GM23248 (cell line): ENCODE data around the gene CNTNAP5. TPM values are rescaled to one million over a fixed set of nuclear protein-coding genes. Genes with fewer than 3 reads are reported as not detected.

Experiments used
- DNase-seq: peaks from one replicate; pipeline ENCODE4 v3.0.0-alpha.2; 2015
- H2AFZ ChIP-seq: fragments of 200-600 bp; sonication (generic); 2 replicates; pipeline ENCODE4 v1.6.1; 2016; ENCODE audit warnings: antibody characterized with exemption
- H3F3A ChIP-seq: fragments of 200-600 bp; sonication (generic); 2 replicates; pipeline ENCODE4 v1.6.1; 2016; ENCODE audit warnings: mild to moderate bottlenecking, antibody characterized with exemption, mixed run types; ENCODE audit not compliant: insufficient read depth
- H3K27ac ChIP-seq: fragments of 200-600 bp; sonication (generic); 2 replicates; pipeline ENCODE4 v1.5.1; 2016; ENCODE audit warnings: mild to moderate bottlenecking
- H3K27me3 ChIP-seq: fragments of 200-600 bp; sonication (generic); replicated peaks from 2 replicates; pipeline ENCODE4 v1.6.1; 2016; ENCODE audit warnings: mild to moderate bottlenecking; ENCODE audit not compliant: insufficient read depth
- H3K36me3 ChIP-seq: fragments of 200-600 bp; sonication (generic); 2 replicates; pipeline ENCODE4 v1.6.1; 2016; ENCODE audit warnings: low read depth, mild to moderate bottlenecking
- H3K4me1 ChIP-seq: fragments of 200-600 bp; sonication (generic); 2 replicates; pipeline ENCODE4 v1.6.1; 2016; ENCODE audit warnings: mild to moderate bottlenecking; ENCODE audit not compliant: insufficient read depth
- H3K4me2 ChIP-seq: fragments of 200-600 bp; sonication (generic); one replicate; pipeline ENCODE4 v1.6.1; 2016; ENCODE audit warnings: mild to moderate bottlenecking; ENCODE audit not compliant: unreplicated experiment
- H3K4me3 ChIP-seq: fragments of 200-600 bp; sonication (generic); 2 replicates; pipeline ENCODE4 v1.5.1; 2016; ENCODE audit warnings: mild to moderate bottlenecking
- H3K79me2 ChIP-seq: fragments of 200-600 bp; sonication (generic); 2 replicates; pipeline ENCODE4 v1.6.1; 2016; ENCODE audit warnings: mild to moderate bottlenecking; ENCODE audit not compliant: insufficient read depth
- H3K9ac ChIP-seq: fragments of 200-600 bp; sonication (generic); 2 replicates; pipeline ENCODE4 v1.6.1; 2016; ENCODE audit warnings: mild to moderate bottlenecking
- H3K9me2 ChIP-seq: fragments of 200-600 bp; sonication (generic); 2 replicates; pipeline ENCODE4 v1.6.1; 2016; ENCODE audit warnings: mixed run types, mild to moderate bottlenecking, moderate library complexity; ENCODE audit not compliant: insufficient read depth
- H3K9me3 ChIP-seq: fragments of 200-600 bp; sonication (generic); one replicate; pipeline ENCODE4 v1.6.1; 2017; ENCODE audit warnings: low read depth
- H4K20me1 ChIP-seq: fragments of 200-600 bp; sonication (generic); 2 replicates; pipeline ENCODE4 v1.6.0; 2016; ENCODE audit not compliant: insufficient read depth
- EZH2 ChIP-seq: fragments of 200-600 bp; sonication (generic); IDR thresholded peaks from 2 replicates; pipeline ENCODE4 v1.6.1; 2018; ENCODE audit warnings: antibody characterized with exemption, mild to moderate bottlenecking; ENCODE audit not compliant: insufficient read depth, poor library complexity, severe bottlenecking
- EZH2phosphoT487 ChIP-seq: fragments of 200-600 bp; sonication (generic); IDR thresholded peaks from 2 replicates; pipeline ENCODE4 v1.6.1; 2018; ENCODE audit warnings: antibody characterized with exemption, moderate library complexity, mild to moderate bottlenecking, low read depth; ENCODE audit not compliant: insufficient read depth
- WGBS, 2 experiments: methylation state at CpG; one replicate each; pipeline ENCODE4 v1.1.6; 2015 to 2017; ENCODE audit warnings: low lambda C conversion rate in 2 of 2, low coverage in 1 of 2; ENCODE audit errors: missing lambda C conversion rate in 2 of 2; 5-methylcytosine and 5-hydroxymethylcytosine counted together
- in situ Hi-C: fragments of 300-500 bp; cut with MboI; formaldehyde crosslinking; loops from 2 replicates; pipeline ENCODE4 v1.15.0; 2020
- polyA plus RNA-seq: library from polyadenylated mRNA; unstranded; fragments of >200 nt; fragmentation: Nextera tagmentation; extraction: Ambion mirVana; gene quantifications from 2 replicates; pipeline ENCODE4 v1.2.1, GENCODE V29; 2016
- total RNA-seq: library from RNA; depleted of rRNA; stranded (reverse); fragments of >200 nt; shearing (Covaris generic); gene quantifications from 2 replicates; pipeline ENCODE4 v1.2.3, GENCODE V29; 2014

CNTNAP5 gene
- total and polyA plus RNA-seq, 2 experiments from 2014 or later, result not detected

- no peak overlapping the region for H3K4me3 ChIP-seq
- no peak for DNase-seq
- H2AFZ ChIP-seq, result no peak overlapping the region
- WGBS, 2 experiments, result 28 to 29% methylated on average over 3 of the region's 3 CpGs
- H3K9ac ChIP-seq, result no peak overlapping the region
- no peaks in the 10 kb centered on the region for H4K20me1 ChIP-seq
- no peak overlapping the region for H3K27ac ChIP-seq
- in situ Hi-C loops, result no loop called here
- H3K9me3 ChIP-seq, result no peaks in the 10 kb centered on the region
- no peaks in the 10 kb centered on the region for H3K36me3 ChIP-seq
- H3K4me1 ChIP-seq, result no peaks in the 10 kb centered on the region
- TF ChIP-seq EZH2, result no peak
- no peak for TF ChIP-seq EZH2phosphoT487
- no peaks in the 10 kb centered on the region for H3F3A ChIP-seq
- no peaks in the 10 kb centered on the region for H3K79me2 ChIP-seq
- H3K9me2 ChIP-seq, result no peaks in the 10 kb centered on the region
- no peaks in the 10 kb centered on the region for H3K27me3 ChIP-seq
- H3K4me2 ChIP-seq, result no peak overlapping the region
Observed at GRCh38 chr2:124838406-124838805, 813.3 kb downstream of the CNTNAP5 start.

- no peaks in the 10 kb centered on the region for H3K36me3 ChIP-seq
- no peaks in the 10 kb centered on the region for H4K20me1 ChIP-seq
- H2AFZ ChIP-seq, result no peak overlapping the region
- no peaks in the 10 kb centered on the region for H3K4me1 ChIP-seq
- no peak overlapping the region for H3K27ac ChIP-seq
- H3K4me2 ChIP-seq, result no peak overlapping the region
- in situ Hi-C loops, result no loop called here
- no peaks in the 10 kb centered on the region for H3F3A ChIP-seq
- no peak overlapping the region for H3K9ac ChIP-seq
- TF ChIP-seq EZH2phosphoT487, result no peak
- no peak for TF ChIP-seq EZH2
- no peaks in the 10 kb centered on the region for H3K9me2 ChIP-seq
- DNase-seq, result no peak
- no peaks in the 10 kb centered on the region for H3K79me2 ChIP-seq
- no peaks in the 10 kb centered on the region for H3K9me3 ChIP-seq
- 4 to 11% methylated on average over 3 of the region's 3 CpGs for WGBS, 2 experiments
- no peak overlapping the region for H3K4me3 ChIP-seq
- H3K27me3 ChIP-seq, result no peaks in the 10 kb centered on the region
Observed at GRCh38 chr2:124867247-124867646, 842.2 kb downstream of the CNTNAP5 start.

- Histone ChIP-seq H2AFZ (no peak overlapping the region), H3K36me3 (no peaks in the 10 kb centered on the region), H3K4me2 (no peak overlapping the region), H3K27me3 (no peaks in the 10 kb centered on the region), H3K9ac (no peak overlapping the region), H3K9me3 (no peaks in the 10 kb centered on the region), H3F3A (no peaks in the 10 kb centered on the region), H3K4me3 (no peak overlapping the region), H3K4me1 (no peaks in the 10 kb centered on the region), H3K79me2 (no peaks in the 10 kb centered on the region), H3K27ac (no peak overlapping the region), H3K9me2 (no peaks in the 10 kb centered on the region), H4K20me1 (no peaks in the 10 kb centered on the region)
- in situ Hi-C loops, result no loop called here
- DNase-seq, result no peak
- WGBS, 2 experiments, result 2 to 17% methylated on average over 1 of the region's 1 CpG
- TF ChIP-seq EZH2phosphoT487, result no peak
- no peak for TF ChIP-seq EZH2
Observed at GRCh38 chr2:124874219-124874618, 849.1 kb downstream of the CNTNAP5 start.

- TF ChIP-seq EZH2 (no peak), EZH2phosphoT487 (no peak)
Observed at GRCh38 chr2:124874676-124875075, 849.6 kb downstream of the CNTNAP5 start.

More at GRCh38 chr2:124874676-124875075, 849.6 kb downstream of the CNTNAP5 start:
- in situ Hi-C loops, result no loop called here
- WGBS, 2 experiments, result 0 to 6% methylated on average over 1 of the region's 1 CpG
- Histone ChIP-seq H3K4me2 (no peak overlapping the region), H3K79me2 (no peaks in the 10 kb centered on the region), H3K27me3 (no peaks in the 10 kb centered on the region), H3K4me3 (no peak overlapping the region), H2AFZ (no peak overlapping the region), H4K20me1 (no peaks in the 10 kb centered on the region), H3K27ac (no peak overlapping the region), H3K4me1 (no peaks in the 10 kb centered on the region), H3F3A (no peaks in the 10 kb centered on the region), H3K9me3 (no peaks in the 10 kb centered on the region), H3K9ac (no peak overlapping the region), H3K9me2 (no peaks in the 10 kb centered on the region), H3K36me3 (no peaks in the 10 kb centered on the region)
- no peak for DNase-seq
